CD4-positive, alpha-beta T cell treated with Interleukin-4 for 1 hour (primary cell): ENCODE data around the gene GNPAT.
A peak's percentile ranks its signal among the peaks of the same experiment; 100 is the strongest.

Experiments
- DNase-seq, 2 donors: peaks; one replicate each; pipeline ENCODE4 v3.0.0-alpha.2; 2020 to 2022

Gene GNPAT

DNA sequence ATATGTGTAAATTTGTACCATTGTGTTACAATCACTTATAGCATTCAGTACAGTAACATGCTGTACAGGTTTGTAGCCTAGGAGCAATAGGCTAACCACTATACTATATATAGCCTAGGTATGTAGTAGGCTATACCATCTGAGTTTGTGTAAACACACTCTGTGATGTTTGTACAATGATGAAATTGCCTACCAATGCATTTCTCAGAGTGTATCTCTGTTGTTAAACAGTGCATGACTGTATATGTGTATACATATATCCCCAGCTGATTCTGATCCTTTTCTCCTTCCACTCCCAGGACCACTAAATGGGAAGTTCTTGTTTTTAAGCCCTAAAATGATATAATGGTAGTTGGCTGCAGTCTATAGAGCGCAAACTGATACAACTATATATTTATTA lies 7.8 kb downstream of the GNPAT start:
- no peak for DNase-seq

DNA sequence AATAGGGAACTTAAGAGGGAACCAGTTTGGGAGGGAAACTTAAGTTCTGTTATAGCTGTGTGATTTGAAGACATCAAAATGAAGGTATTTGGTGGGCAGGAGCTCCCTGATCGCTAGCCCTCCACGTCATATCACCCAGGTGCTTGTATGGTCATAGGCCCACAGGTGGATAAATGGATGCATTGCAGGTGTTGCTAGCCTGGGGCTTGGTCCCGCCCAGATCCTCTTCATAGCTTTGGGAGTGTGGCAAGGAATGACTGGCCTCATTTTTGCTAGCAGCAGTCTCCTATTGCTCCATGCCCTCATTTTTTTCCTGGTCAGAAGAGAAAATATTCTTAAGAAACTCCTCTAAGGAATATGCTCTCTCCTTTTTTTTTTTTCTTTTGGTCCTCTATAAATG lies 11.3 kb downstream of the GNPAT start:
- DNase-seq: no peak

DNA sequence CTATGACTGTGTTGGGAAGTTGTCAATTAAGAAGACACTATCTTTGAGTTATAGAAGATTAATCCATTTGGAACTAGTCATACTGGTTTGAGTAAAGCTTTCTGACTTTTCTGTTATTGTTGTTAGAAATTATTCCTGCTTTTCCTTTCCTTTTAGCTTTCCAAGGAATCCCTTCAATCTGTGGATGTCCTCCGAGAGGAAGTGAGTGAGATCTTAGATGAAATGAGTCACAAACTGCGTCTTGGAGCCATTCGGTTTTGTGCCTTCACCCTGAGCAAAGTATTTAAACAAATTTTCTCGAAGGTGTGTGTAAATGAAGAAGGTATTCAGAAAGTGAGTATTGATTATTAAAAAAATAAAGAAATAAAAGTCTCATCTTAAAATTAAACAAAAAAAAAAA lies 19.3 kb downstream of the GNPAT start:
- DNase-seq: no peak

DNA sequence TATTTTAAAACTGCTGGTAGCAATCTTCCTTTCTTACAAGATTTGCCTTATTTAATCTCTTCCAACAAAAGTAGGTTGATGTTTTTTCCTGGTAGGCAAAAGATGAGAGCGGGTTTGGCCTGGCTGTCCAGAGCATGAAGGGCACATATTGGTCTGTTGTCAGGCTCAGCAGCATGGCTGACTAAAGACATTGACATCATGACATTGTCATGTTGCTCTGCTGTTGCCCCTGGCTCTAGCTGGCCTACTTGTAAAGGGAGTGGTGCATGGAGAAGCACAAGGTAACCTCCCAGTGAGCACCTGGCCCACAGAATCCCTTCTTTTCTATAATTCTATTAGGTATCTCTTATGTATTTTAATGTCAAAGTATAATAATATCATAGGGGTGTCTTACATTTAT lies 23.6 kb downstream of the GNPAT start:
- no peak for DNase-seq

DNA sequence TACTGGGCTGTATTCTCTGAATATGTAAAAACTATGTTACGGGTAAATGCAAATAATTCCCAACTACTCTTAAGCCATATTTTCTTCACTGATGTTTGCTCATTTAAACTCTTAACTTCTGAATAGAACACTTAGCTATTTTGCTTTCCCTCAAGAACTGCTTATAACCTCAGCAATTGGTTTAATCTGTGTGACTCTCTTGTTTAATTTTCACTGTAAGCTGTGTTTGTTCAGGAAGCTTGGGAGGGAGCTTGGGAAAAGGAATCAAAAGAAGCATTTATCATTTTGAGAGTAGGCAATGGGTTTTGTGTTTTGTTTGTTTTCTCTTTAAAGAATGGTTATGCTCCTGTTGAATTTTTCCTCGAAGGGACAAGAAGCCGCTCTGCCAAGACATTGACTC lies 24.4 kb downstream of the GNPAT start:
- DNase-seq: no peak

DNA sequence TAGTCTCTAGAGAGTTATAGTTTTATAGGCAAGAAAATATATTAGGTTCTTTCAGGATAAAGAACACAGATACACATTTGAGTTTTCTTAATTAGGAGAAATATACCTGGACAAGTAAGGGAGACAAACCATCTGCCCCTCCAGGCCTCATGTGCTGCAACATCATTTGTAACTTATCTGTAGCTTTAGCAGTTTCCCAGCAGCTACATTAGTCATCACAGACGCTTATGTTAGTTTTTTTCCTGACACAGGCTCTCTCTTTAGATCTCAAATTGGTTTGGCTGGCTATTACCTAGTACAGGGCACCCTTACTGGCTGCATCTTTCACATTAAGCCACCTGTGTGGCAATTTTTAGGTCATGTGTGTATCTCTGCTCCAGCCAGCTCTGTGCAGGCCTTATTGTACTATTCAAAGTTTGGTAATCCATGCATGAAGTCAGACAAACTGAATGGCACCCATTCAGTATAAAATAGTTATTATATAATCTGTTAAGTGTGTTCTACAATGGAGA lies 25.9 kb downstream of the GNPAT start:
- no peak for DNase-seq

DNA sequence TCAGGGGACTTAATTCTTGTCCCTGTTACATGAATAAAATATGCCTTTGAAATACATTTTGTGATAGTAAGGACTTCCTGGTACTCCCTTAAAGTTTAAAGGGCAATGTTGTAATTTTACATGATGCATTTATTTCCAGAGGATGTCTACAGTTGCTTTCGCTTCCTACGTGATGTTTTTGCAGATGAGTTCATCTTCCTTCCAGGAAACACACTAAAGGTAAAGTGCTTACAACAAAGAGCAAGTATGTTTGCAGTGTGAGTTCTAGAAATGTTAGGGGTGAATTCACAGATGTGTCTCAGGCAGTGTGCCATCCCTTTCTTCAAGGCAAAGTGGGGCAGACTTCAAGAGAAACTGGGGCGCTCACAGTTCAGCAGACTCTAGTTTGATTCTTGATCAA lies 31.2 kb downstream of the GNPAT start:
- DNase-seq: no peak

DNA sequence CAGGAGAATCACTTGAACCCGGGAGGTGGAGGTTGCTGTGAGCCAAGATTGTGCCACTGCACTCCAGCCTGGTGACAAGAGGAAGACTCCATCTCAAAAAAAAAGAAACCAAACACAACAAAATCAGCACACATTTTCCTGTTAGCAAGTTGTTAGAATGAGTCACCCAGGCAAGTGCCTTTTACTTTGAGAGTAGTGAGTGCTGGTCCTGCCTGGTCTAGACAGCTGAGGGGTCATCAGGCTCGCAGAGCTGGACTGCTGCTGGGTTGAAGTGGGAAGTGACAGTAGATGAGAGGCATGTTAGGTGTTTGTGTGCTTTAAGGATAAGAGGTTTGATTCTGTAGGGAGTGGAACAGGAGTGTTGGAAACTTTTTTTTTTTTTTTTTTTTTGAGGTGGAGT lies 31.9 kb downstream of the GNPAT start:
- no peak for DNase-seq

DNA sequence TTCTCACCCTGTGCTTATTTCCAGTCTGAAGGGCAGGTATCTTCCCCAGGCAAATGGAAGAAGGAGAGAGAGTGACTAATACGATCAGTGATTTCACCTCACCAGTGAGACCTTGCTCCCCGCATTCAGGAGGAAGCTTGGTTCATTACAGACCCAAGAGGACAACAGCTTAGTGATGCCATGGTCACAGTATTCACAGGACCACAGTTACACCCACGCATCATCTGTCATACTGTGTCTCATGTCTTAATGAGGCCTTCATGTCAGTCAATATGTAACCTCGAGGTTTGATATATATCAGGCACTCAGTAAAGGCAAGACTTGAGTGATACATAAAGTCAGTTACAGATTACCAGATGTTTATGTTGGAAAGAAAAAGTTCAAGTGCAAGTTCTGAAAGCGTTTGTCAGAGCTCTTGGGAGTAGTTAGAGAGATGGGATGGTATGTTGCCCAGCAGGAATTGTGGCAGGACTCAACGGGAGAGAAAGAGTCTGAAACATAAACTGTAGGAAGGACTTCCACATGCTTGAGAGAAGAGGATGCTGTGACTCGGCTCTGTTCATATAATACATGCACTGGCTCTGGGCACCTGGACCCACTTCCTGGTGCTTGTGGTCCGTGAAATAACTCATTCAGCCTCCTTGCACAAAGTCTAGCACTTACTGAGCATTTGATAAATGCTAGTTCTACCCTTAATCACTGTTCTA lies 33.3 kb downstream of the GNPAT start:
- no peak for DNase-seq

DNA sequence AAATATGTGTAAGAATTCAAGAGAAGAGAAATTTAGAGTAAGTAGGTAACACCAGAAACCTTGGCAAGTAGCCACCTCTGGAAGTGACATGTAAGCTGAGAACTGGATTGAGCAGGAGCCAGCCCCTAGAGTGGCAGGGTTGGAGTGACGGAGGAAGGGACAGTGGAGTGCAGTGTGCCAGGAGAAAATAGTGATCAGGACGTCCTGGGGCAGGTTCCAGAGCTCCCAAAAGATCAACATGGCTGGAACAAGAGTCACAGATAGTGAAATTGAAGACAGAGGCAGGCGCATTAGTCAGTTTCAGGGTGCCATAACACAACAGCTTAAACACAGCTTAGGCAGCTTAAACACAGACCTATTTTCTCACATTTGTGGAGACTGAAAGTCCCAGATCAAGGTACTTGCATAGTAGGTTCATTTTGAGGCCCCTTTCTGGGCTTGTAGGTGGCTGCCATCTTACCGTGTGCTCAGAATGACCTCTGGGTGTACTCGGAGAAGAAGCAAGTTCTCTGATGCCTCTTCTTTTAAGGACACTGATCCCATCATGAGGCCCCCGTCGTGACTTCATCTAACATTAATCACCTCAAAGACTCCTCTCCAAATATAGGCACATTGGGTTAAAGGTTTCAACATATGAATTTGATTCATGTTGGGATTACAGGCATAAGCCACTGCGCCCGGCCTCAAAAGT lies 37.2 kb downstream of the GNPAT start:
- DNase-seq: no peak

DNA sequence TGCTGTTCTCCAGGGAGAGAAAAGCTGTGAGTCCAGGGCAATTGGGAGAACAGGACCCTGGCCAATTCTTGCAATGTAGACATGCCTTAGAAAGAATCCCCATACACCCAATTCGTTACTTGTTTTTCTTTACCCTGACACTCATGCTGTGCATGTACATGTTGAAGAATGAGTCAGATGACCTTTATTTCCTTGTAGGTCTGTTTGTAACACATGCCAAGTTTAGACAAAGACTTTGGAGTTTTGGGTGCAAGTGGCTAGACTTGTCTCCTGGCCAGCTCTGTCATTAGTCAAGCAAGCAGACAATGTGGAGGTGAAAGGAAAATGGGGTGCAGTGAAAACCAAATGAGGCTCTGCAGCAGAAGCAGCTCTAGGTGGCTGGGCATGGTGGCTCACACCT lies 38.1 kb downstream of the GNPAT start:
- DNase-seq: no peak

DNA sequence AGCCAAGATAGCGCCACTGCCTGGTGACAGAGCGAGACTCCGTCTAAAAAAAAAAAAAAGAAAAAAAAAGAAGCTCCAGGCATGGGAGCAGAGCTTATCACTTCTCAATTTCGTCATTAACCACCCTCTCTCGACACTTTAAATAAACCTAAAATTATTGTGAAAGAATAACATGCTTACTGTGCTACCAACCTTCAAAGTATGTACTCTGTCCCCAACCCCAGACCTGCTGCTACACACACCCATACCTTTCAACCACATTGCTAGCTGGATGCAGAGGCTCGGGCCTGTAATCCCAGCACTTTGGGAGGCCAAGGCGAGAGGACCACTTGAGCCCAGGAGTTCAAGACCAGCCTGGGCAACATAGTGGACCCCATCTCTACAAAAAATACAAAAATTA lies 38.7 kb downstream of the GNPAT start:
- DNase-seq: no peak

DNA sequence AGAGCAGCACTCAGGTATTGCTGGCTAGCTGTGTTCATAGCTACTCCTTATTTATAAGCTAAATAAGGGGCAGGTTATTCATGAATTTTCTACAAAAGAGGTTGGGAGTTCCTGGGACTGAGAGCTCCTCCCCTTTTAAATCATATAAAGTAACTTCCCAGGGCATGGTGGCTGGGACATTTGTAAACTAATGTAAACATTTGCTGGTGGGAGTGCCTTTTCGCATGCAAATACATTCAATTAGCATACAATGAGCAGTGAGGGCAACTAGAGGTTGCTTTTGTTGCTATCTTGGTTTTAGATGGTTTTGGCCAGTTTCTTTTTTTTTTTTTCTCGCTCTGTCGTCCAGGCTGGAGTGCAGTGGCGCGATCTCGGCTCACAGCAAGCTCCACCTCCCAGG lies 43.4 kb downstream of the GNPAT start:
- DNase-seq: no peak

DNA sequence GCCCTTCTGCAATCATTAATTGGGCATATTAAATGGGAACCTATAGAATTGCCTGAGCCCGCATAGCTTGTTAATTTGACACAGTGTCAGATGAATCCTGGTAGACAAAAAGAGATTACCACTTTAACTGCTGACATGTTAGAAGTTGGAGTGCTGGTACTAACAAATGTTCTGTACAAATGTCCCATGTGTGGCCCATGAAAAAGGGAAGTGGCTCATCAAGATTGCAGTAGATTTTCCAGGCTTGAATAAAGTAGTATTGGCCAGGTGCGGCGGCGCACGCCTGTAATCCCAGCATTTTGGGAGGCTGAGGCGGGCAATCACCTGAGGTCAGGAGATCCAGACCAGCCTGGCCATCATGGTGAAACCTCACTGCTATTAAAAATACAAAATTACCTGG lies 45.6 kb downstream of the GNPAT start:
- DNase-seq: no peak

DNA sequence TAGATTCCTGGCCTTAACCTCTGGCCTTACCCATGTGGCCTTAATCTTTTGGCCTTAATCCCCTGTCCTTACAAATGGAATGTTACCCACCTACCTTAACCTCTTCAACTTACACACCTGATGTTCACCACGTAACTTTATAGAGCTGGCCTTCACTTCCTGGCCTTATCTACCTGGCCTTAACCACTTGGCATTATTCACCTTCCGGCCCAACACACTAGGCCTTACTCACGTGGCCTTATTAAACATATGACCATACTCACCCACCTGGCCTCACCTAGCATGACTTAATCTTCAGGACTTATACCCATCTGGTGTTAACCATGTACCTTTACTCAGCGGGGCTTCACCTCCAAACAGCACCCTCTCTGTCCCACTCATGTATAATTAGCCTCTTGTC lies 54.9 kb downstream of the GNPAT start:
- DNase-seq: no peak

DNA sequence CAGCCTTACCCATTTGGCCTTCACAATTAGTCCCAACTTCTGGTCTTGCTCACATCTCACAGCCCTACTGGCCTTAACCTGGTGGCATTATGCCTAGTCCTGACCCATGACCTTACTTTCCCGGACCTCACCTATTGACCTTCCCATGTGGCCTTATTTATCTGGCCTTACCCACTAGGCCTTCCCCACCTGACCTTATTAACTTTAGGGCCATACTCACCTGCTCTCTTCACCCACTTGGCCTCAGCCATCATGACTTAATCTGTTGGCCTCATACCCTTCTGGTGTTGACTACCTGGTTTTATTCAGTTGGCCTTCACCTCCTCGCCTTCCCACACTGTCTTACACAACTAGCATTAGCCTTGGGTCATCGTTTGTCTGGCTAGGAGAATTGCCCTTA lies 61.0 kb downstream of the GNPAT start:
- no peak for DNase-seq

DNA sequence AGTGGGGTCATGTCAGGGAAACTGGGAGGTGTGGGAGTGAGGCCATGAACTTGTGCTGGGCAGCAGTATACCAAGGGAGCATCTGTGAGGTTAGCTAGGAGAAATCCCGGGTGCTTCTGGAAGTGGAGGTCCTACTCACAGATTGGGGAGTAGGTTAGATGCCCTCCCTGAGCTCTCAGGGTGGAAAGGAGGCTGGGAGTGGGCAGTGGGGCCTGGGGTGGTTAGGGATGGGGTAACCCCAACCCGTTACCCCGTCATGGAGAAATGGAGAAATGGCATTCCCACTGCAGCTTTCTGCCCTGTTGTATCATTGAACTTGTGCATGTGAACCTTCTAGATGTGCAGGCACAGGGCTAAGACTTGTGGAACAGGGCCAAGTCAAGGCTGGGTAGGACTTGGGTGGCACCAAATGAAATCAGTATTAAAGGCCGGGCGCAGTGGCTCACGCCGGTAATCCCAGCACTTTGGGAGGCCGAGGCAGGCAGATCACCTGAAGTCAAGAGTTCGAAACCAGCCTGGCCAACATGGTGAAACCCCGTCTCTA lies 69.5 kb downstream of the GNPAT start:
- no peak for DNase-seq

DNA sequence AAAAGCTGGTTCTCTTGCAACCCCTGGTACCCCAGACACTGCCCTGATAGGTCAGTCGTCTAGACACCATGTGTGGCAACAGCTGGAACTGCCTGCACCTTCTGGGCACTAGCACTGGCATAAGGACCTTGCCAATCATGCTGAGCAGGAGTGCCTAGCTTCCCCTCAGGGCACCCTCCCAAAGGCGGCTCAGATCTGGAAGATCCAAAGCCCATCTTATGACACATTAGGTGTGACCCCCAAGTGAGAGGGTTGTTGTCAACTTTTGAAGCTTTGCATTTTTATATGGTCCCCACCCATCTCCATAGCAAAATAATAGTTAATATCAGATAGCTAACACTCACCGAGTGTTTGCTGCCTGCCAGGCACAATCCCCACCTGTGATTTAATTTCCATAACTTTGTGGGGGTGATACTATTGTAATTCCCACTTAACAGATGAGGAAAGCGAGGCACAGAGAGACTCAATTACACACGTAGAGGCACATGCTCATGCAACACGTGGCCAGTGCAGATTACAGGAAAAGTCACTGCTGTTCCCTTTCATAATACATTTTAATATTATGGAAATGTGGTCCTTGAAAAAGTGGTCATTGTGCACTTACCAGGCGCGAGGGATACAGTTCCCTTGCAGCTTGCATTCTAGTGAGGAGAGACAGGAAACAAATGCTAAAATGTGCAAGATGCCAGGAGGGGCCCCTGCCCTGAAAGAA lies 70.9 kb downstream of the GNPAT start:
- no peak for DNase-seq

DNA sequence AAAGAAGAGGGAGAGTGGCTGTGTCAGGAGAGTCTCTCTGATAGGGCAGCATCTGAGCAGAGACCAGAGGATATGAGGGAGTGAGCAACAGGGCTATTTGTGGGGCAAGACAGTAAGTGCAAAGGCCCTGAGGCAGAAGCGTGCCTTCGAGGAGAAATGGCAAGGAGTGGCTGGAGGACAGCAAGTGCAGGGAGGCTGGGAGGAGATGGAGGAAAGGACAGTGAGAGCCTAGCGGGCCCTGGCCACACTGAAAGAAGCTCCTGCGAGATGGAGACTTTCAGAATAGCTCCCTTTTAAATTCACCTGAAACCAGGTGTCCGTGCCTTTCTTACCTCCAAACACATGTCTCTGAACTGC lies 71.4 kb downstream of the GNPAT start:
- no peak for DNase-seq

DNA sequence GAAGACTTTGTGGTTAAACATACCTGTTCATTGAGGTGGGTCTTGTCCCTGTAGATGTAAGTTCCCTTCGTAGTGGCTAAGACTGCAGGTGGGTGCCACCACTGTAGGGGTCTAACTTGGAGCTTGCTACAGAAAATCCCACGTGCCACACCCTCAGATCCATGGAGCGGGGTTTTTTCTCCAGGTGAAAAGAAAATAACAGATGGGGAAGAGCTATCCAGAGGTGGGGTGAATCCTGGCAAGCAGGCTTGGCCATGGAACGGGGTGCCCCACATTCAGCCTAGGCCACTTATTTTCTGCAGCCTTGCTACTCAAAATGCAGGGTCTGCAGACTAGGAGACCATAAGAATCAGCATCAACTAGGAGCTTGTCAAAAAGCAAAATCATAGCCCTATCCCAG lies 72.6 kb downstream of the GNPAT start:
- DNase-seq: no peak

DNA sequence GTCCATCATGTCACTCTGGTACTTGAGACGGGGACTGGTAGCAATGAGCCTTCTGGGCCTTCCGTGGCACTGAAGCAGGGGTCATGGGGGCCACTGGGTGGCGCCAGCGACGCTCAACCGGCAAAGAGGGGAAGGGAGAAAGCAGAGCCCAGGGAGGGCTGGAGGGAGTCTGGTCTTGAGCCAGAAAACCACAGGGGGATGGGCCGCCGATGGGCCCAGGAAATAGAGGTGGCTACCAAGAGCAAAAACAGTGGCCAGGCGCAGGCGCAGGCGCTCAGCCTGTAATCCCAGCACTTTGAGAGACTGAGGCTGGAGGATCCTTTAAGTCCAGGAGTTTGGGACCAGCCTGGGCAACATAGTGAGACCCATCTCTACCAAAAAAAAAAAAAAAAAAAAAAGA lies 74.9 kb downstream of the GNPAT start:
- peak; percentile 33 to 34 for DNase-seq

DNA sequence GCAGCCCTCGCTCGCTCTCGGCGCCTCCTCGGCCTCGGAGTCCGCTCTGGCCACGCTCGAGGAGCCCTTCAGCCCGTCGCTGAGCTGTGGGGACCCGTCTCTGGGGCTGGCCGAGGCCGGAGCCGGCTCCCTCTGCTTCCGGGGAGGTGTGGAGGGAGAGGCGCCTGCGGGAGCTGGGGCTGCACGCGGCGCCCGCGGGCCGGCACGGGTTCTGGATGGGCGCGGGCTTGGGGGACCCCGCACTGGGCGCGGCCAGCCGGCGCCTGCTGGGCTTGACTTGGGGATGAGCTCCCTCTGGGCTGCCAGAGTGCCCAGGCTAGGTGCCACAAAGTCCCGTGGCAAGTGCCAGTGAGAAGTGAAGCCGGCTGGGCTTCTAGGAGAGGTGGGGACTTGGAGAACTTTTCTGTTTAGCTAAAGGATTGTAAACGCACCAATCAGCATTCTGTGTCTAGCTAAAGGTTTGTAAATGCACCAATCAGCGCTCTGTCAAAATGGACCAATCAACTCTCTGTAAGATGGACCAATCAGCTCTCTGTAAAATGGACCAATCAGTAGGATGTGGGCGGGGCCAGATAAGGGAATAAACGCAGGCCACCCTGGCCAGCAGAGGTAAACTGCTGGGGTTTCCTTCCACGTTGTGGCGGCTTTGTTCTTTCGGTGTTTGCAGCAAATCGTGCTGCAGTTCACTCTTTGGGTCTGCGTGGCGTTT lies 76.4 kb downstream of the GNPAT start:
- DNase-seq: no peak

DNA sequence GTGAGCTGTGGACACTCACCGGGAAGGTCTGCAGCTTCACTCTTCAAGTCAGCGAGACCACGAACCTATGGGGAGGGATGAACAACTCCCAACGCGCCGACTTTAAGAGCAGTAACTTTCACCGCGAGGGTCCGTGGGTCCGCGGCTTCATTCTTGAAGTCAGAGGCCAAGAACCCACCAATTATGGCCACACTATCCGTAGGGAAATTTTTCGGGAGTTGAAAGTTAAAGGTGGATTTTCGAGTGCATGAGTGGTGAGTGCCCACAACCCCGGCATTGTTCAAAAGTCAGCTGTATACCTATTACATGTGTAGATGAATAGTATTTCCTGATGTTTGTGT lies 77.0 kb downstream of the GNPAT start:
- DNase-seq: no peak
